ENCODE measurements around the gene CAPZB. TPM values are rescaled to one million over a fixed set of nuclear protein-coding genes. Genes with fewer than 3 reads are reported as not detected.

The CAPZB gene
- polyA plus RNA-seq, 2 of the 4 experiments (the other 2 are of a cell fraction): 133 to 296 TPM

DNA sequence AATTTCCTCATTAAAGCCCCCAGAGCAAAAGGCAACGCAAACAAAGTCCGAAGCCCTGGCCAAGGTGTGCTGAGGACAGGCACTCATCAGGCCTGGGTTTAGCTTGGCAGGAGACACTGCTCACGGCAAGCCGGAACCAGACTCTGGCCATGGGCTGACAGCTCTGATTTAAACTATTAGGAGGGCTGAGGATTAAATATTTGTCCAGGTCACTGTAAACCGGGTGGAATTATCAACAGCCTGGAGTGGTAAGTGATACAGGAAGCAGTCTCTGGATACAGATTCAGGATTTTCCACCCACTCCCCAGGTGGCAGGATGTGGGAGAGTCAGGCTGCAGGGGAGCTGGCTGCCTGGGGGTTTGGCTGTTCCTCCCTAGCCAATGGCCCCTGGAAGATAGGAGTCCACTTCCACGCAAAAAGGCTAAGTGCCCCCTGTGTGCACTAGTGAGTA, 130.8 kb downstream of the CAPZB start:
- FAIRE-seq (no peak), ATAC-seq (no peak), DNase-seq (ENCODE audit: low read depth in 1 of 2, low spot score in 1 of 2) (no peak)
- no peak overlapping the region for H3K4me3 ChIP-seq
- no peak for TF ChIP-seq JUN (IDR thresholded peaks at IDR 0.05)
- no peak for TF ChIP-seq EP300 (IDR thresholded peaks at IDR 0.05)
- TF ChIP-seq KDM1A (IDR thresholded peaks at IDR 0.05; ENCODE audit: low read depth): no peak
- no peak for TF ChIP-seq HOXA7 (CRISPR knock-in tag; IDR thresholded peaks at IDR 0.05)
- TF ChIP-seq HDAC2 (IDR thresholded peaks at IDR 0.05): no peak
- TF ChIP-seq NR3C1 (IDR thresholded peaks at IDR 0.05): no peak
- TF ChIP-seq HMGXB4 (CRISPR knock-in tag; IDR thresholded peaks at IDR 0.05; ENCODE audit: borderline replicate concordance): no peak
- TF ChIP-seq FOSB (CRISPR knock-in tag; IDR thresholded peaks at IDR 0.05): no peak
- TF ChIP-seq CBX8 (IDR thresholded peaks at IDR 0.05): no peak
- no peak for TF ChIP-seq EHF (CRISPR knock-in tag; IDR thresholded peaks at IDR 0.05)
- no peak for TF ChIP-seq CHD2 (IDR thresholded peaks at IDR 0.05; ENCODE audit: low read length, partially characterized antibody)
- TF ChIP-seq KDM5A (IDR thresholded peaks at IDR 0.05): no peak
- no peak for TF ChIP-seq RAD21 (conservative IDR thresholded peaks at IDR 0.05 in 1 of 2, IDR thresholded peaks at IDR 0.05 in 1 of 2)
- no peak for TF ChIP-seq RARB (CRISPR knock-in tag; IDR thresholded peaks at IDR 0.05)
- WGBS (ENCODE audit: missing lambda C conversion rate): 85% methylated on average over 6 of the region's 6 CpGs
- POLR2A ChIA-PET: no interaction called here
- H3K27ac ChIP-seq: no peak overlapping the region
- H3K9me3 ChIP-seq: no peaks in the 10 kb centered on the region
- CTCF ChIA-PET: interaction anchor here (0.9 to 2.7 kb wide), 6 partner anchors 9 to 299 kb away, joined by 3 to 7 read pairs (median 4); no protein-coding TSS in a partner anchor
- no peak overlapping the region for H3K4me2 ChIP-seq
- no peaks in the 10 kb centered on the region for H3K4me1 ChIP-seq

DNA sequence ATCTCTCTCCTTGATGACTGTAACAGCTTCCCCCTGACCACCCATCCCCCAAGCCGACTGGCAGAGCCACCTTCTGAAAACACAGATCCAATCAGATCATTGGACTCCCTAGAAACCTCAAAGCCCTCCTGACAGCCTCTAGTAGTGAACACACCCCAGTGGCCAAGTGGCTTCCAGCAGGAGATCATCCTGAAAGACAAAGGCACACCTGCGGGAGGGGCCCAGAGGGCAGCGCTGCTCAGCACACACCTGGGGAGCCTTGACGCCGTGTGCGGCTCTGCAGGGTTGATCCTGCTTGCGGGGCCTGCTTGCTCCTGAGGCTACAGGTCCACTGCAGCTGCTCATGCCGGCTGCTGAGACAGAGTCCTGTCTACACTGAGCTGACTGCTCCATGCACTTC, 131.7 kb downstream of the CAPZB start:
- ChIA-PET CTCF (interaction anchor here (1.0 to 2.7 kb wide), 7 partner anchors 8 to 299 kb away, joined by 3 to 7 read pairs (median 4); no protein-coding TSS in a partner anchor), POLR2A (no interaction called here)
- H3K9me3 ChIP-seq: no peaks in the 10 kb centered on the region
- no peak for FAIRE-seq
- no peak for DNase-seq (ENCODE audit: low read depth in 1 of 2, low spot score in 1 of 2)
- no peak overlapping the region for H3K4me2 ChIP-seq
- no peak overlapping the region for H3K4me3 ChIP-seq
- 70% methylated on average over 1 of the region's 8 CpGs for WGBS (ENCODE audit: missing lambda C conversion rate)
- no peak; a peak in 1 of 6 replicates for ATAC-seq
- no peak overlapping the region for H3K27ac ChIP-seq
- TF ChIP-seq HDAC2 (IDR thresholded peaks at IDR 0.05) (no peak), RCOR1 (IDR thresholded peaks at IDR 0.05; ENCODE audit: low read depth, low read length) (no peak), MAZ (IDR thresholded peaks at IDR 0.05; ENCODE audit: borderline replicate concordance, low read depth, low read length) (no peak), JUN (IDR thresholded peaks at IDR 0.05) (no peak), SMC3 (IDR thresholded peaks at IDR 0.05) (no peak), EP300 (IDR thresholded peaks at IDR 0.05) (no peak), RNF2 (IDR thresholded peaks at IDR 0.05; ENCODE audit: borderline replicate concordance, low read depth) (no peak), PHF8 (IDR thresholded peaks at IDR 0.05; ENCODE audit: borderline replicate concordance, low read depth) (no peak), CHD4 (IDR thresholded peaks at IDR 0.05; ENCODE audit: borderline replicate concordance) (no peak), HMGXB4 (CRISPR knock-in tag; IDR thresholded peaks at IDR 0.05; ENCODE audit: borderline replicate concordance) (no peak)
- TF ChIP-seq, protein P1, sequence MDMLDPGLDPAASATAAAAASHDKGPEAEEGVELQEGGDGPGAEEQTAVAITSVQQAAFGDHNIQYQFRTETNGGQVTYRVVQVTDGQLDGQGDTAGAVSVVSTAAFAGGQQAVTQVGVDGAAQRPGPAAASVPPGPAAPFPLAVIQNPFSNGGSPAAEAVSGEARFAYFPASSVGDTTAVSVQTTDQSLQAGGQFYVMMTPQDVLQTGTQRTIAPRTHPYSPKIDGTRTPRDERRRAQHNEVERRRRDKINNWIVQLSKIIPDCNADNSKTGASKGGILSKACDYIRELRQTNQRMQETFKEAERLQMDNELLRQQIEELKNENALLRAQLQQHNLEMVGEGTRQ (IDR thresholded peaks at IDR 0.05): no peak
- TF ChIP-seq, protein P2, sequence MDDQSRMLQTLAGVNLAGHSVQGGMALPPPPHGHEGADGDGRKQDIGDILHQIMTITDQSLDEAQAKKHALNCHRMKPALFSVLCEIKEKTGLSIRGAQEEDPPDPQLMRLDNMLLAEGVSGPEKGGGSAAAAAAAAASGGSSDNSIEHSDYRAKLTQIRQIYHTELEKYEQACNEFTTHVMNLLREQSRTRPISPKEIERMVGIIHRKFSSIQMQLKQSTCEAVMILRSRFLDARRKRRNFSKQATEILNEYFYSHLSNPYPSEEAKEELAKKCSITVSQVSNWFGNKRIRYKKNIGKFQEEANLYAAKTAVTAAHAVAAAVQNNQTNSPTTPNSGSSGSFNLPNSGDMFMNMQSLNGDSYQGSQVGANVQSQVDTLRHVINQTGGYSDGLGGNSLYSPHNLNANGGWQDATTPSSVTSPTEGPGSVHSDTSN (IDR thresholded peaks at IDR 0.05): no peak
- no peaks in the 10 kb centered on the region for H3K4me1 ChIP-seq

Data from A549 (cell line).